Endothelial cell of umbilical vein (primary cell): ENCODE measurements around the gene PFN3. TPM values are rescaled to one million over a fixed set of nuclear protein-coding genes. Genes with fewer than 3 reads are reported as not detected.

Source experiments
- BruUV-seq: library from RNA; stranded (reverse); fragments of 400-500 nt; replicated peaks from 2 replicates; lab custom pipeline; 2021; lab: Mats Ljungman, UMichigan
- CTCF ChIA-PET: fragments of 300-600, 350-600 bp; sonication (Branson Sonifier 250); formaldehyde crosslinking; loops from one replicate; lab custom pipeline; 2021; ENCODE audit warnings: antibody characterized with exemption, inconsistent platforms; lab: Charles Lee
- POLR2A ChIA-PET: fragments of 300-600, 350-600 bp; sonication (Branson Sonifier 250); formaldehyde crosslinking; loops from one replicate; lab custom pipeline; 2021; ENCODE audit warnings: antibody characterized with exemption, inconsistent platforms; lab: Charles Lee
- DNase-seq: peaks from one replicate; pipeline ENCODE4 v3.0.0-alpha.2; 2011; ENCODE audit warnings: low read depth, low spot score
- FAIRE-seq: peaks from 2 replicates; lab custom pipeline; 2011; peaks lifted over from hg19 to GRCh38; lab: Jason Lieb, UNC
- H2AFZ ChIP-seq: 2 replicates; pipeline ENCODE4 v1.6.0; 2012; ENCODE audit warnings: low read depth, low read length, control low read depth, inconsistent platforms
- H3K27ac ChIP-seq: 2 replicates; pipeline ENCODE4 v1.5.1; 2011; ENCODE audit warnings: low read depth, mild to moderate bottlenecking, control low read depth, low read length, moderate library complexity; ENCODE audit not compliant: insufficient read depth
- H3K27me3 ChIP-seq, 2 experiments: 2 replicates each; pipeline versions ENCODE4 v1.6.0 to v1.6.1; 2011; ENCODE audit warnings: low read length in 2 of 2, mixed read lengths in 1 of 2; ENCODE audit not compliant: control insufficient read depth in 2 of 2, insufficient read depth in 2 of 2
- H3K36me3 ChIP-seq, 2 experiments: 2 replicates in 1 of 2; 3 replicates in 1 of 2; pipeline ENCODE4 v1.5.1; 2011; ENCODE audit warnings: low read length in 2 of 2, mild to moderate bottlenecking in 1 of 2, moderate library complexity in 1 of 2; ENCODE audit not compliant: control insufficient read depth in 2 of 2, insufficient read depth in 2 of 2; ENCODE audit errors: extremely low read depth in 1 of 2
- H3K4me1 ChIP-seq: 3 replicates; pipeline ENCODE4 v1.5.1; 2011; ENCODE audit warnings: mild to moderate bottlenecking, low read length; ENCODE audit not compliant: control insufficient read depth, insufficient read depth; ENCODE audit errors: extremely low read depth
- H3K4me2 ChIP-seq: 2 replicates; pipeline ENCODE4 v1.6.1; 2011; ENCODE audit warnings: low read length, control low read depth, mixed read lengths; ENCODE audit not compliant: insufficient read depth
- H3K4me3 ChIP-seq, 3 experiments: fragments of 200-600 bp in 1 of 3; sonication (generic), shearing (Covaris generic) in 1 of 3; replicated peaks in 1 of 3; 2 replicates each; pipeline ENCODE4 v1.5.1; 2011 to 2016; ENCODE audit warnings: control low read depth in 3 of 3, low read length in 3 of 3, mild to moderate bottlenecking in 2 of 3, inconsistent platforms in 1 of 3, low read depth in 1 of 3, moderate library complexity in 1 of 3; ENCODE audit not compliant: insufficient read depth in 1 of 3
- H3K79me2 ChIP-seq: 2 replicates; pipeline ENCODE4 v1.6.0; 2012; ENCODE audit warnings: low read length, inconsistent platforms; ENCODE audit not compliant: control insufficient read depth, insufficient read depth
- H3K9ac ChIP-seq: replicated peaks from 2 replicates; pipeline ENCODE3; 2011; ENCODE audit warnings: low read length, control low read depth; ENCODE audit not compliant: insufficient read depth; ENCODE audit errors: extremely low read depth
- H3K9me1 ChIP-seq: replicated peaks from 3 replicates; pipeline ENCODE4 v1.6.0; 2011; ENCODE audit warnings: mild to moderate bottlenecking, low read length; ENCODE audit not compliant: control insufficient read depth, insufficient read depth; ENCODE audit errors: extremely low read depth
- H3K9me3 ChIP-seq: replicated peaks from 2 replicates; pipeline ENCODE4 v1.5.1; 2012; ENCODE audit warnings: low read length, inconsistent platforms; ENCODE audit not compliant: control insufficient read depth, insufficient read depth
- H4K20me1 ChIP-seq: replicated peaks from 2 replicates; pipeline ENCODE3; 2011; ENCODE audit warnings: mild to moderate bottlenecking, low read length; ENCODE audit not compliant: control insufficient read depth, insufficient read depth; ENCODE audit errors: extremely low read depth
- CTCF ChIP-seq, 2 donors: IDR thresholded peaks; 1 replicate in 1 of 2; 2 replicates in 1 of 2; pipeline ENCODE4 v1.5.1; 2011; ENCODE audit warnings: low read length in 2 of 2, mild to moderate bottlenecking in 2 of 2, moderate library complexity in 2 of 2, control low read depth in 1 of 2, inconsistent platforms in 1 of 2, low read depth in 1 of 2; ENCODE audit not compliant: insufficient read depth in 1 of 2; ENCODE audit errors: extremely low read depth in 1 of 2
- EZH2 ChIP-seq: IDR thresholded peaks from 2 replicates; pipeline ENCODE4 v1.6.1; 2012; ENCODE audit warnings: borderline replicate concordance, low read depth, mild to moderate bottlenecking, moderate library complexity, low read length, inconsistent platforms; ENCODE audit not compliant: severe bottlenecking
- FOS ChIP-seq: IDR thresholded peaks from 2 replicates; pipeline ENCODE4 v1.6.1; 2011; ENCODE audit warnings: mild to moderate bottlenecking, low read length, moderate library complexity, borderline replicate concordance; ENCODE audit not compliant: insufficient read depth
- GATA2 ChIP-seq: IDR thresholded peaks from 2 replicates; pipeline ENCODE4 v1.7.0; 2011; ENCODE audit warnings: low read depth, mild to moderate bottlenecking, moderate library complexity, mixed read lengths, low read length; ENCODE audit not compliant: insufficient read length, insufficient read depth
- JUN ChIP-seq: IDR thresholded peaks from 2 replicates; pipeline ENCODE4 v1.6.1; 2011; ENCODE audit warnings: borderline replicate concordance, low read depth; ENCODE audit not compliant: insufficient read length, insufficient read depth
- MAX ChIP-seq: IDR thresholded peaks from 2 replicates; pipeline ENCODE4 v1.6.1; 2011; ENCODE audit not compliant: insufficient read depth, insufficient read length
- MYC ChIP-seq: IDR thresholded peaks from one replicate; pipeline ENCODE4 v1.6.1; 2011; ENCODE audit warnings: mild to moderate bottlenecking, low read depth, low read length
- POLR2A ChIP-seq: IDR thresholded peaks from 2 replicates; pipeline ENCODE4 v1.6.1; 2012; ENCODE audit warnings: low read depth, mild to moderate bottlenecking, control low read depth, low read length
- POLR2AphosphoS5 ChIP-seq: IDR thresholded peaks from 2 replicates; pipeline ENCODE4 v1.6.1; 2012; ENCODE audit warnings: low read depth, mild to moderate bottlenecking, control low read depth, low read length, moderate library complexity; ENCODE audit not compliant: insufficient read depth
- dilution Hi-C: fragments of 300-500 bp; cut with MboI; formaldehyde crosslinking; loops from one replicate; pipeline ENCODE4 v1.15.0; 2019; ENCODE audit warnings: low sequenced_read_pairs; ENCODE audit not compliant: extremely low pct_ligation_motif_present
- intact Hi-C: fragments of 100-400 bp; cut with micrococcal nuclease; formaldehyde crosslinking; loops from one replicate; pipeline ENCODE4 v1.10.0; 2022
- polyA plus RNA-seq, 4 experiments: library from polyadenylated mRNA; depleted of rRNA in 3 of 4; stranded (reverse) in 3 of 4; unstranded in 1 of 4; fragments of >200 nt; gene quantifications; 2 replicates each; pipeline versions ENCODE4 v1.2.1 to v1.2.3, GENCODE V29; 2011 to 2012; ENCODE audit warnings: missing spikeins in 1 of 4
- total RNA-seq: library from RNA; stranded (reverse); gene quantifications from 2 replicates; pipeline ENCODE4 v1.2.3, GENCODE V29; 2021

The PFN3 gene
- total and polyA plus RNA-seq, 2 donors (not counting 3 experiments of a cell fraction or from before 2014, with no cell fraction given), result not detected

GRCh38 chr5:177386542-177386941, 13.9 kb downstream of the PFN3 start:
- POLR2A ChIA-PET, result no interaction called here
- TF ChIP-seq EZH2 (no peak), MAX (no peak), MYC (no peak), CTCF (IDR thresholded peaks at IDR 0.05; ENCODE audit: extremely low read depth in 1 of 2, insufficient read depth in 1 of 2, low read depth in 1 of 2, low read length in 2 of 2) (no peak), GATA2 (no peak), POLR2AphosphoS5 (no peak), POLR2A (no peak), JUN (no peak), FOS (no peak)
- H3K27me3 ChIP-seq, result peaks cover 0 to 4% of the 10 kb centered on the region in 2 experiments
- CTCF ChIA-PET, result interaction anchor here (1.1 to 1.5 kb wide), 3 partner anchors 14 to 18 kb away, joined by 3 to 7 read pairs (median 4); no protein-coding TSS in a partner anchor
- H3K4me3 ChIP-seq, result no peak overlapping the region
- H3K9ac ChIP-seq, result no peak overlapping the region
- H2AFZ ChIP-seq, result no peak overlapping the region
- intact Hi-C loops, result no loop called here
- DNase-seq, result no peak
- no peaks in the 10 kb centered on the region for H3K36me3 ChIP-seq
- no peak overlapping the region for H3K4me2 ChIP-seq
- FAIRE-seq, result no peak
- no peaks in the 10 kb centered on the region for H4K20me1 ChIP-seq
- BruUV-seq, result no TSS peak
- no peaks in the 10 kb centered on the region for H3K79me2 ChIP-seq
- dilution Hi-C loops, result no loop called here
- no peak overlapping the region for H3K27ac ChIP-seq
- no peaks in the 10 kb centered on the region for H3K4me1 ChIP-seq
- H3K9me3 ChIP-seq, result no peaks in the 10 kb centered on the region
- H3K9me1 ChIP-seq, result no peaks in the 10 kb centered on the region
